COLO668 (cell line): ENCODE results near the gene PACS2.
A peak's percentile ranks its signal among the peaks of the same experiment; 100 is the strongest.
"Not testable (repeated sequence)": the region's sequence is repeated elsewhere in the genome, so short reads cannot be mapped to it uniquely, and the experiment has no call there.

Source experiments
- DNase-seq: peaks from one replicate; lab custom pipeline; 2025; ENCODE audit not compliant: unreplicated experiment; lab: John Stamatoyannopoulos, UW

Gene PACS2

DNA sequence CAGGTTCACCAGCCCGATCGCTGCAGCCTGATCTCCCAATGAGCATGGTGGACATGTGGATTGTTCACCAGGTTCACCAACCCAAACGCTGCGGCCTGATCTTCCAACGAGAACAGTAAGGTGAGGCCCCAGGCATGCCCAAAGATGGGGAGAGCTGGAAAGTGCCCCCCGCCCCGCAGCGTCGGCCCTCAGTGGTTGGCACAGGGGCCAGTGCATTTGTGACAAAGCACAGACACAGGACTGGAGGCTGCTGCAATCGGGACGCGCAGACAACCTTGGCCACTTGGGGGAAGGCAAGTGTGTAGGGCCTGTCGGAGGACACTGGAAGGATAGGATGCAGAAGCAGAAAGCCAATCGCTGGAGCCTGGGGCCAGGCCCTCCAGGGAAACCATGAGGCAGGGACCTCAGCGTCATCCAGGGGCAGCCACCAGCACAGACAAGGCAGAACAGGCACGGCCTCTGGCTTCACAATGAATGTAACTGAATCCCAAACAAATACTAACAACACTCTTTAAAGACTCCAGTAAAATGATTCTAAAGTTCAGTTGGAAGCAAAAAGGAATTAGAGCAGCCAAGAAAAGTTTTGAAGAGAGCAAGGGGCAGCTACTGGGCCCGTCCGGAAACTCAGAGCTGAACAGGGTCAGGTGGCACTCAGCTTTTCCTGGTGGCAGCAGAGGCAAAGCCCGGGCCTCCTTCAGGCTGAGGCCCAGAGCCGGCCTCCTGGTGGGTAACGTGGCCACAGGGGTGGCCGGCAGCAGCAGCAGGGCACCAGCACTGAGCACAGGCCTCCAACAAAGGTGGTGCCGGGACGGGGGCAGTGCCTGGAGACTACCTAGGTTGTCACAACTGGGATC is 27.1 kb upstream of the PACS2 start:
- DNase-seq = no peak

DNA sequence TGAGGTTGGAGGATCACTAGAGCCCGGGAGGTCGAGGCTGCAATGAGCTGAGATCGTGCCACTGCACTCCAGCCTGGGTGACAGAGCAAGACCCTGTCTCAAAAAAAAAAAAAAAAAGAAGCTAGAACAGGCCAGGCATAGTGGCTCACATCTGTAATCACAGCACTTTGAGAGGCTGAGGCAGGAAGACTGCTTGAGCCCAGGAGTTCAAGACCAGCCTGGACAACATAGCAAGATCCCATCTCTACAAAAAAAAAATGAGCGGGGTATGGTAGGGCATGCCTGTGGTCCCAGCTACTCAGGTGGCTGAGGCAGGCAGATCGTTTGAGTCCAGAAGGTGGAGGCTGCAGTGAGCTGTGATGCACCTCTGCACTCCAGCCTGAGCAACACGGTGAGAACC is 25.6 kb upstream of the PACS2 start:
- DNase-seq = not testable (repeated sequence)

DNA sequence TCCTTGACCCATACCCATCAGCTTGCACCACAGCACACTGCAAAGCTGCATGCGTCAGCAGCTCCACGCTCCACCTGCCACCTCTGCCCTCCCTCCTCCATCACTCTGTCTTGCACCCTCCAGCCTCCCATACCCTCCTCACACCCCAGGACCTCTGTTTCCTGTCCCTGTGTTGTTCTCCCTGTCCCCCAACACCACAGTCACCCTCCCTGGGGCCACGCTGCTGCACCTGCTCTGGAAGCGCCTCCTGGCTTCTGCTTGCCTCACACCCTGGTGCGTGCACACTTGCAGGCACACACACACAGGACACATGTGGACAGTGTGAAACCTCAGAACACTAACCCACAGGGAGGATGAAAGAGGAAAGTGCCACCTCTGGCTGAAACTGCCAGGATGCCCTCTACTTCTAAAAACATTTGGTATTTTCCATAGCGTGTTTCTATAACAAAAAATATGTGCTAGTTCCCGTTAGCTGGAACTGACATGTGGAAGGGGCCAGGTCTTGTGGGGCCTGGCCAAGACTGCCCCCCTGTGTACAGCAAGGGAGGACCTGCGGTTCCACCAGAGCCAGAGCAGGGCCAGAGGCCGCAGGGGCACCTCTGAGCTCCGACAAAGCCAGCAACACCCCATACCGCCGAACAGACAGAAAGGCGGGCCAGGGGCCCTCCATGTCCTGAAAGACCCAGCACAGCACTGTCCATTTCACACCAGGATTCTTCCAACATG is 23.8 kb upstream of the PACS2 start:
- DNase-seq = no peak

DNA sequence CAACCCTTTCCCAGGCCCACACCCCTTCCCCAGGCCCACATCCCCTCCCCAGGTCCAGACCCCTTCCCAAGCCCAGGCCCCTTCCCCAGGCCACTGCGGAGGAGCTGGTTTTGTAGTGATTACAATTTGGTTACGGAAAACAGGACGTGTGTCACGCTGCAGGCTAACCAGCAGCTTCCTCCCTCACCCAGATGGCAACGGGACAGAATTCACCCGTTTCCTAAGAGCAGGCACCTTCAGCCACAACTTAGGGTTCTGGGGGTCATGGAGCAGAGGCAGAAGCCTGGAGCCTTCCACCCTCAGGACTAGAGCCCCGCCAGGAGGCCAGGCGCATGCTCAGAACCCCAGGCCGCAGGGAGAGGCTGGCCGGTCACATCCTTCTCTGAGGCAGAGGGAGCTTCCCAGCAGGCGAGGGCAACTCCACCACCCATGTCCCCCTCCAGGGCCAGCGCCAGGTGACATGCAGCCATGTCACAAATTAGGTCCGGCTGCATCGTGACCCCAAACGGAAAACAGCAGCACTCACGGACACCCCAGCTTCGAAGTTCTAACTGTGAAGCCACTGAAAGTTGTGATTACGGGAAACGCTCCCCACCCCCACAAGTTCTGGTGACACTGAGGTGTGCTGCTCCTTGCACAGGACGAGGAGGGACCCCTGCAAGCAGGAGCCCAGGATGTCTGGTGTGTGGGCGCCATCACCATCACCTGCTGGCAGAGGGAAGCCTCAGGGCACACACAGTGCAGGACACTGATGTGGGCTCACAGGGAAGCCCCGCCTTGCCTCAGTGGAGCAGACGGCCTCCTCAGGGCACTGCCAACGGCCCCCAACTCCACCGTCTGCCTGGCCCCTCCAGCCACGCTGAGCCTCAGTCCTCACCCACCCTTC is 21.5 kb upstream of the PACS2 start:
- DNase-seq = no peak

DNA sequence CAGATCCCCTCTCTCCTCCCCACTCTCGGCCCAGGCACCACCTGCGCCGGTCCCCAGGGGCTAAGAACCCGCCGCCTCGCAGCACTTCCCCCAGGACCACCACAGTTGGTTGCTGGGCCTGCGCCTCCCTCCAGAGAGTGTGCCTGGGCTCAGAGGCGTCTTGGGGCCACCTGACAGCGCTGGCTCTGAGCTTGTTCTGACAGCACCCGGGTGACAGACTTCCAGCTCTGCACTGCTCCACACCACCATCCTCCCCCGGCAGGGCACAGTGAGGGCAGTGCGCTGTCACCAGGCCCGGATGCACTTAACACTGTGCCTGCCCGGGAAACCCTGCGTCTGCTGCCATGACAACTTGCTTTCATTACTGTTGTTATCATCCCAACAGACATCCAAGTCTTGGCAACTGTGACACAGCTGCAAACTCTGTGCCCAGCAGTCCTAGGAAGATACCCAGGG is 20.4 kb upstream of the PACS2 start:
- DNase-seq = peak; percentile 79

DNA sequence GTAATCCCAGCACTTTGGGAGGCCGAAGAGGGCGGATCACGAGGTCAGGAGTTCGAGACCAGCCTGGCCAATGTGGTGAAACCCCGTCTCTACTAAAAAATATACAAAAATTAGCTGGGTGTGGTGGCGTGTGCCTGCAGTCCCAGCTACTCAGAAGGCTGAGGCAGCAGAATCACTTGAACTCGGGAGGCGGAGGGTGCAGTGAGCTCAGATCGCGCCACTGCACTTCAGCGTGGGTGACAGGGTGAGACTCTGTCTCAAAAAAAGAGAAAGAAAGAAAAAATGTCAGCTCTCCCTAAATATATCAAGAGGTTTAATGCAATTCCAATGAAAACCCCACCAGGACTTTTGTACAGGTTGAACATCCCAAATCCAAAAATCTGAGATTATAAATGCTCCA is 17.2 kb upstream of the PACS2 start:
- not testable (repeated sequence) for DNase-seq

DNA sequence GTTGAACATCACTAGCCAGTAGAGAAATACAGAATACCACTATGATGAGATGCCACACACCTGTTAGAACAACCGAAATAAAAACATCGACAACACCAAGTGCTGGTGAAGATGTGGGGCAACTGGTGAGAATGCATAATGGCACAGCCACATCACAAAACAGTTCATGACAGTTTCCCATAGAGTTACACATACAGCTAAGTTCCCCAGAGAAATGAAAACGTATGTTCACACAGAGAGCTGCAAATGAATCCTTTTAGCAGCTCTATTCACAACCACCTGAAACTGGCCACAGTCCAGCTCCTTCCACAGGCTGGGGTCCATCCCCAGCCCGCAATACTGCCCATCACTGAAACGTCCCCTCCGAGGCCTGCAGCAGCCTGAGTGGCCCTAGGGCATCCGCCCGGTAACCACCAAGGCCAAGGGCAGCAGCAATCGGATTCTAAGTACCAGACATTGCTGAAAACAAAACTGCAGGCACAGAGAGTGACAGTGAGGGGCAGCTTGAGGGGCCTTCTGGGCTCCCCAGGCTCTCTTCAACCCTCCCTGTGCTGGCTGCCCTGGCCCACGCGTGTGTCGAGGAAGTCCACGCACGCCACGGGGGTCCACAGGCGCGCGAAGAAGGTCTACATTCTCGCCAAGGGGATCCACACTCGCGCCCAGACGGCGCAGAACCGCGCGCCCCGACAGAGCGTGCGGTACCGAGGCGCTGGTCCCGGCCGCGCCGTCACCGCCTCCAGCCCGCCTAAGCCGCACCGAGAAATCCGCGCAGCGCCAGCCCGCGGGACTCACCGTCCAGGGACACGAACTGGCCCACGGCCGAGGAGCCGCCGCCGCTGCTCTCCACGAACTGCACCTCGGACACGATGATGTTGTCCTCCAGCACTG is 14.7 kb upstream of the PACS2 start:
- DNase-seq = peak; percentile 75

DNA sequence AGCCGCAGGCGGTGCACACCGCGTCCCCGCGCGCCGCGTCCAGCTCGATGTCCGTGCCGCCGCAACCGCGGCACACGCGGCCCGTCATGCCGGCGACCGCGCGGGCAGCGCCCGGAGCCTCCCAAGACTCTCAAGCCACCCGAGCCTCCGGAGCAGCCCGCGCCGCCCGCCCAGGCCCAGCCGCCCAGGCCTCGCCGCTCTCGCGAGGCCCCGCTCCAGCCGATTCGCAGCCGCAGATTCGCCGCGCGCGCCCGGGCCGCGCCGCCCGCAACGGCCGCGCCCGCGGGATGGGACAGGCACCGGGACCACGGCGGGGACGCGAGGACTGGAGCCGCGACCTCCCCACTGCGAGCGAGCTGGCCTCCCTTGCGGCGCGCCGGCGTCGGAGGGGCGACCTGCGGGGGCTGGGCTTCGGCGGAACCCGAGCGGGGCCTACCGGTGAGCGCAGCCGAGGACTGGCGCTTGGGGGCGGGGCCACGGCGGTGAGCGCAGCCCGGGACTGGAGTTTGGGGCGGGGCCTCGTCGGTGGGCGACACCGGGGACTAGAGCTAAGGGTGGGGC is 13.9 kb upstream of the PACS2 start, which contains the start of gene BRF1:
Gene BRF1 (minus strand): TSS at position 460 of the 561 bp plus-strand sequence. CDS start 372 bp downstream, at position 88.
- peak; percentile 97 for DNase-seq

DNA sequence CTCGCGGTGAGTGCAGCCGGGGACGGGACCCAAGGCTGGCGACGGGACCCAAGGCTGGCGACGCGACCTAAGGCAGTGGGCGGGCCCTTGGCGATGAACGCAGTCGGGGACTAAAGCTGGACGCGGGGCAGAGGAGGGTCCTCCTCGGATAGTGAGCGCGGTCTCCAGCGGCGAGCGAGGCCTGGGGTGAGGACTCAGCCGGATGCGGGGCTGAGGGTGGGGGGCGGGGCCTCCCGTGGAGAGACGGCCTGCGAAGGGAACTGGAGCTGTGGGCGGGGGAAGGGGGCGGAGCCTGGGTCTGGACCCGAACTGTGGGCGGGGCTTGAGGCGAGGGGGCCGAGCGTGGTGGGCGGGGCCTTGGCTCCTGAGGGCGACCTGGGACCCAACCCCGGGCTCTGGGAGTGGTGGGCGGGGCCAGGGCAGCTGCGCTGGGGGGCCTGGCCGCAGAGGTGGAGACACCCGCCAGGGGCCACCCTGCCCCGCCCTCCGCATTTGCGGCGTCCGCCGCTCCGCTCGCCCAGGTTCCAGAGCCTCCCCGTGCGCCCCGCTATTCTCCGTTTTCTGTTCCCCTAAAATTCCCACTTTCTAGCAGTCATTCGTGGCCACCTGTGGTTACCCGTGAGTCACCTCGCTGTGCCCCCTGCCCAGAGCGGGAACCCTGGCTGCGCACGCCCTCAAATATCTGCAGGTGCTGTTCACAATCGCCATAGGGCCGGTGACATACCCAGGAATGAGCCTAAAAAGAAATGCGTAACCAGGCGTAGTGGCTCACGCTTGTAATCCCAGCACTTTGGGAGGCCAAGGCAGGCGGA is 13.2 kb upstream of the PACS2 start:
- peak; percentile 99 for DNase-seq

DNA sequence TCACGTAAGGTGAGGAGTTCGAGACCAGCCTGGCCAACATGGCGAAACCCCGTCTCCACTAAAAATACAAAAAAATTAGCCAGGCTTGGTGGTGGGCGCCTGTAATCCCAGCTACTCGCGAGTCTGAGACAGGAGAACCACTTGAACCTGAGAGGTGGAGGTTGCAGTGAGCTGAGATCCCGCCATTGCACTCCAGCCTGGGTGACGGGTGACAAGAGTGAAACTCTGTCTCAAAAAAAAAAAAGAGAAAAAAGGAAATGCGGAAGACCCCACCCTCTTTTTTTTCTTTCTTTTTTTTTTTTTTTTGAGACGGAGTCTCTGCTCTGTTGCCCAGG is 12.7 kb upstream of the PACS2 start:
- not testable (repeated sequence) for DNase-seq

DNA sequence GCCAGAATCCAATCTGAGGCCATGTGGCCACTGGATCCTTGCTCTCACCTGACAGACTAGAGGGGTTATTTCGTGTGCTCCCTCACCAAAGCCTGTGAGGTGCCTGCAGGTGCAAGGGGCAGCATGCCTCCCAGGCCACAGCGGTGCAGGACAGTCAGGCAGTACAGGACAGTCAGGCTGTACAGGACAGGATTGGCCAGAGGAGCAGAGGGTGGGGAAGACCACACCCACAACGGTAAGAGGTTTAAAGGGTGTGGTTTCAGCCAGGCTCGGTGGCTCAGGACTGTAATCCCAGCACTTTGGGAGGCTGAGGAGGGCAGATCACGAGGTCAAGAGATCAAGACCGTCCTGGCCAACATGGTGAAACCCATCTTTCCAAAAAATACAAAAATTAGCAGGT is 10.6 kb upstream of the PACS2 start:
- DNase-seq = no peak

DNA sequence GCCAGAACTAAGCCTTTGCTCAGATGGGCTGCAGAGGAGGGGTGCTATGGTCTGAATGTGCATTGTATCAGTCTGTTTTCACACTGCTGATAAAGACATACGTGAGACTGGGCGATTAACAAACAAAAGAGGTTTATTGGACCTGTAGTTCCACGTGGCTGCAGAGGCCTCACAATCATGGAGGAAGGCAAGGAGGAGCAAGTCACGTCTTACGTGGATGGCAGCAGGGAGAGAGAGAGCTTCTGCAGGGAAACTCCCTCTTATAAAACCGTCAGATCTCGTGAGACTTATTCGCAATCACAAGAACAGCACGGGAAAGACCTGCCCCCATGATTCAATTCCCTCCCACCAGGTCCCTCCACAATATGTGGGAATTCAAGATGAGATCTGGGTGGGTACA is 10.0 kb upstream of the PACS2 start:
- DNase-seq = no peak

DNA sequence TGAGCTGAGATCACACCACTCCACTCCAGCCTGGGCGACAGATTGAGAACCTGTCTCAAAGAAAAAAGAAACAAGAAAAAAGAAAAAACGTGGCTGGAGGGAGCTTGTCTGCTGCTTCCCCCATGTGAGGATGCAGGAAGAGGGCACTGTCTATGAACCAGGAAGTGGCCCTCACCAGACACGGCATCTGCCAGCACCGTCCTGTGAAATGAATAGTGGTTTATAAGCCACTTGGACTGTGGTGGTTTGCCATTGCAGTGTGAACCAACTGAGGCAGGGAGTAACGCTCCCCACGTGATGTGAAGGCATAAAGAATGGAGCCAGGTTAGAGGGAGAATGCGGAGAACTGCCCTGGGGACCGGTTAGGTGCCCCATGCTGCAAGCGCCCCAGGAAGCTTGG is 9.2 kb upstream of the PACS2 start:
- no peak for DNase-seq

DNA sequence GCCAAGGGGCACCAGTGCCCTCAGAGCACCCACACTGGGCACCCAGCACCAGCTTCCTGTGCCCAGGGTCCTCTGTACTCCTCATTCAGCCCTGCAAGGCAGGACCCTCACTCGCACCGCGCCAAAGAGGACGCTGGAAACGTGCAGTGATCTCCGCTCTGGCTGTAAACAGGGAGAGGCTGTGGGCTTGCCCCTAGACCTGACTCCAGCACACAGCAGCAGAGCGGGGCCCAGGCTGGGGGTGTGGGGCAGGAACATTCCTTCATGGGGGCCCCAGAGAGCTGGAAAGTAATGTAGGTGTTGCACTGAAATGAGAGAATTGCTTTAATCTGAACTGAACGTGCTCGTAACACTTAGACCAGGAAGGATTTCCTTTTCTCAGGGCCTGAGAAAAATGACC is 8.8 kb upstream of the PACS2 start:
- DNase-seq = no peak

DNA sequence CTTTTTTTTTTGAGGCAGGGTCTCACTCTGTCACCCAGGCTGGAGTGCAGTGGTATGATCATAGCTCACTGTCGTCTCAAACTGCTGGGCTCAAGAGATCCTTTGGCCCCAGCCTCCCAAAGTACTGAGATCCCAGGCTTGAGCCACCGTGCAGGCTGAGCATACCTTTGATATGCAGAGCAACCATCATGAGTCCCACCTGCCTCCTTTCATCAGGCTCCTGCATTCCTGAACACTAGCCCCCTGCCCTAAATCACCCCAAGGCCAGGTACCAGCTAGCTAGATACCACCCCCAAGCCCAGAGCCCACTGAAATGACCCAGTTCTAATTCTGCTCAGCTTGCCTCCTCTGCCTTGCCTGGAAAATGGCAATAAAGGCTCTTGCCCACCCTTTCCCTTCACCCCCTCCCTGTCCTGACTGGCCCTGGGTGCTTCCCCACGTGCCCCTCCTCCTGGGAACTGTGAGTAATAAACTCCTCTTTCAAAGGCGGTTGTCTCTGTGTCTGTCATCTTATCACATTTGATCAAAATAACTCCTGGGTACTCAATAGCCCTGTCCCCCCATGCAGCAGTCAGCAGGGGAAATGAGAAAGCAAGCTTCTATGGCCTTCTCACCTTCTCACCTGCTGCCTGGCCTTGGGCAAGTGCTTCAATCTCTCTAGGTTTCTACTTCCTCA is 7.4 kb upstream of the PACS2 start:
- DNase-seq = no peak

DNA sequence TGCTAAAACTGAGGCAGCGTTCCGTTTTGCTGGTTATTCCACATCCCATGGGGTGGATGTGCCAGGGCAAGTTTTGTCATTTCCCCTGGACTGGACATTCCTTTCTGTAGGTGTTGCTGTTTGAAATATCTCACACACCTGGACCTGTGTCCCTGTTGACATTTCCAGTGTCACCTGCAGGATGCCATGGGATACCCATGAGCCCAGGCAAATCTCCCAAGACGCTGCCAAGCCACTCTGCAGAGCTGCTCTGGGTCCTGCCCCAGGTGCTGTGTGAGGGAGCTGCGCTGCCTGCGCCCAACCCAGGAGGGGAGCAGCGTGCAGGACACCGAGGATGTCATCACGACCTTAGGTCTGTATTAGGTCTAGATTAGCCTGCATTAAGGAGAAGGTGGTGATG is 5.2 kb upstream of the PACS2 start:
- DNase-seq = no peak

DNA sequence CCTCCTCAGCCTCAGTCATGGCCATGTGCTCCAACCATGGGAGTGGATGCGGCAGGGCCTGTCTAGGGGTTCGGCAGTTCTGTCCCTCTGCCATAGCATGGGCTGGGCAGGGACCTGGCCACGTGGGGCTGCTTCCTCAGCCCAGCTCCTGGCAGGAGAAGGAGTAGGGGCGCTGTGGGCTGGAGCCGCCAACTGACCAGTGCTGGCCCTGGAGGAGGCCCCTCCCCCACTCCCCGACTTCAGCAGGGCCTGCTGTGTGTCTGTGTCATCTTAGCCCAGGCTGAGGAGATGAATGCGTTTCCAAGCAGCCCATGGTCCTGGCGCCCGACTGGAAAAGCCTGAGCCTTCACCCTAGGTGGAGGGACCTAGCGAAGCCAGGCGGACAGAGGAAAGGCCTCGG is 2.7 kb upstream of the PACS2 start:
- DNase-seq = no peak

DNA sequence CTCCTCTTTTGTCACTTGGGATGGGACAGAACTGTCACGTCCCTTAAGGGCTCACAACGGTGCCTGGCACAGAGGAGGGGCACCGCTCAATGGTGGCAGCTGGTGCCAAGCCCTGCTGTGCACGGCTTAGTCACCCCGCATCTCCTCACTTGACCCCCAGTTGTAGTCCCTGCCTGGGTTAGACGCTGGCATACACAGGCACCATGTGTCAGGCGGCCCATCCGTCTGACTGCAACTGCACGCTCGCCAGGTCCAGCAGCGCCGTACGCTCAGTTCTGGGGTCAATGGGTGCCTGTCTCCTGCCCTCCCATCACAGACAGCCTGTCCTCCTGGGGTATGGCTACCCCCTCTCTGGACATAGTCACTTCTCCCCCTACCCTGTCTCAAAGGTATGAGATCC is 1.6 kb upstream of the PACS2 start:
- no peak for DNase-seq
